Mesenchymal stem cell (in vitro differentiated cells and primary cell): ENCODE measurements around the gene GAGE12J.

Experiments used
- DNase-seq: peaks from one replicate; pipeline ENCODE4 v3.0.0-alpha.2; 2013
- H2AFZ ChIP-seq: one replicate; pipeline ENCODE4 v1.6.1; 2013; ENCODE audit warnings: low read depth, mild to moderate bottlenecking, control low read depth, inconsistent platforms, low read length, moderate library complexity
- H2AK5ac ChIP-seq: 2 replicates; pipeline ENCODE4 v1.6.1; 2013; ENCODE audit warnings: low read length, moderate library complexity, mild to moderate bottlenecking, inconsistent platforms; ENCODE audit not compliant: severe bottlenecking
- H2BK120ac ChIP-seq: one replicate; pipeline ENCODE4 v1.6.1; 2013; ENCODE audit warnings: low read depth, mild to moderate bottlenecking, inconsistent platforms, low read length, moderate library complexity
- H2BK12ac ChIP-seq, 2 experiments: one replicate each; pipeline ENCODE4 v1.6.1; 2013; ENCODE audit warnings: inconsistent platforms in 2 of 2, low read length in 2 of 2, mild to moderate bottlenecking in 2 of 2, moderate library complexity in 2 of 2, control low read depth in 1 of 2
- H2BK15ac ChIP-seq: one replicate; pipeline ENCODE4 v1.6.1; 2013; ENCODE audit warnings: mild to moderate bottlenecking, low read depth, inconsistent platforms; ENCODE audit not compliant: poor library complexity, severe bottlenecking
- H2BK5ac ChIP-seq: 2 replicates; pipeline ENCODE4 v1.6.1; 2013; ENCODE audit warnings: low read depth, mild to moderate bottlenecking, low read length, control low read depth, inconsistent platforms; ENCODE audit not compliant: poor library complexity, severe bottlenecking
- H3K14ac ChIP-seq, 2 experiments: one replicate each; pipeline ENCODE4 v1.6.1; 2013; ENCODE audit warnings: inconsistent platforms in 2 of 2, low read length in 2 of 2, control low read depth in 1 of 2, mild to moderate bottlenecking in 1 of 2, moderate library complexity in 1 of 2
- H3K18ac ChIP-seq, 2 experiments: one replicate each; pipeline ENCODE4 v1.6.1; 2013; ENCODE audit warnings: inconsistent platforms in 2 of 2, low read length in 2 of 2, control low read depth in 1 of 2, low read depth in 1 of 2, mild to moderate bottlenecking in 1 of 2
- H3K23ac ChIP-seq, 2 experiments: one replicate each; pipeline ENCODE4 v1.6.1; 2013; ENCODE audit warnings: inconsistent platforms in 2 of 2, low read length in 2 of 2, mild to moderate bottlenecking in 2 of 2, moderate library complexity in 2 of 2, control low read depth in 1 of 2
- H3K27ac ChIP-seq: 2 replicates; pipeline ENCODE4 v1.5.1; 2013; ENCODE audit warnings: mild to moderate bottlenecking, moderate library complexity, low read length, control low read depth, inconsistent platforms; ENCODE audit not compliant: poor library complexity, severe bottlenecking
- H3K27me3 ChIP-seq, 2 experiments: 2 replicates each; pipeline versions ENCODE4 v1.6.1 to v1.7.0; 2013; ENCODE audit warnings: low read length in 2 of 2, mild to moderate bottlenecking in 2 of 2, moderate library complexity in 2 of 2, control low read depth in 1 of 2, inconsistent platforms in 1 of 2; ENCODE audit not compliant: control insufficient read depth in 1 of 2, insufficient read depth in 1 of 2
- H3K36me3 ChIP-seq, 2 experiments: 2 replicates each; pipeline versions ENCODE4 v1.6.1 to v1.7.0; 2013; ENCODE audit warnings: low read length in 2 of 2, control low read depth in 1 of 2, inconsistent platforms in 1 of 2, low read depth in 1 of 2, mild to moderate bottlenecking in 1 of 2; ENCODE audit not compliant: insufficient read depth in 2 of 2, control insufficient read depth in 1 of 2
- H3K4ac ChIP-seq, 2 experiments: one replicate each; pipeline ENCODE4 v1.6.1; 2013; ENCODE audit warnings: inconsistent platforms in 2 of 2, low read length in 2 of 2, mild to moderate bottlenecking in 2 of 2, moderate library complexity in 2 of 2, control low read depth in 1 of 2, low read depth in 1 of 2
- H3K4me1 ChIP-seq: 2 replicates; pipeline ENCODE4 v1.6.1; 2013; ENCODE audit warnings: low read depth, low read length, control low read depth; ENCODE audit not compliant: control insufficient read depth, insufficient read depth
- H3K4me2 ChIP-seq: 2 replicates; pipeline ENCODE4 v1.6.1; 2013; ENCODE audit warnings: low read length, mild to moderate bottlenecking, inconsistent platforms; ENCODE audit not compliant: poor library complexity, severe bottlenecking
- H3K4me3 ChIP-seq, 2 experiments: 2 replicates each; pipeline versions ENCODE4 v1.5.1 to v1.7.0; 2013; ENCODE audit warnings: low read length in 2 of 2, mild to moderate bottlenecking in 2 of 2, control low read depth in 1 of 2, low read depth in 1 of 2; ENCODE audit not compliant: insufficient read depth in 1 of 2
- H3K79me1 ChIP-seq: replicated peaks from 2 replicates; pipeline ENCODE4 v1.6.1; 2013; ENCODE audit warnings: mild to moderate bottlenecking, control low read depth, low read length, inconsistent platforms; ENCODE audit not compliant: poor library complexity, severe bottlenecking
- H3K9ac ChIP-seq: 2 replicates; pipeline ENCODE4 v1.7.0; 2013; ENCODE audit warnings: mild to moderate bottlenecking, low read length, moderate library complexity
- H3K9me3 ChIP-seq: 2 replicates; pipeline ENCODE4 v1.7.0; 2013; ENCODE audit warnings: mild to moderate bottlenecking, low read length; ENCODE audit not compliant: control insufficient read depth
- H4K8ac ChIP-seq: one replicate; pipeline ENCODE4 v1.6.1; 2013; ENCODE audit warnings: inconsistent platforms, mild to moderate bottlenecking, low read length, moderate library complexity
- H4K91ac ChIP-seq: one replicate; pipeline ENCODE4 v1.6.1; 2013; ENCODE audit warnings: mild to moderate bottlenecking, low read length, inconsistent platforms
- WGBS: methylation state at CpG from one replicate; pipeline ENCODE4 v1.1.7; 2013; ENCODE audit warnings: mixed read lengths; 5-methylcytosine and 5-hydroxymethylcytosine counted together

Gene GAGE12J

GRCh38 chrX:49284212-49284611 lies 37.6 kb upstream of the GAGE12J start:
- Histone ChIP-seq H2AFZ (no peak overlapping the region), H3K14ac (no peak overlapping the region), H3K4me1 (peaks cover 1% of the 10 kb centered on the region), H4K8ac (no peak overlapping the region), H2BK15ac (no peak overlapping the region), H2BK120ac (no peak overlapping the region), H3K4me3 (no peak overlapping the region), H2BK5ac (no peak overlapping the region), H3K23ac (no peak overlapping the region), H3K9me3 (no peaks in the 10 kb centered on the region), H3K79me1 (peaks cover 2% of the 10 kb centered on the region), H2BK12ac (no peak overlapping the region), H3K4ac (no peak overlapping the region), H4K91ac (no peak overlapping the region), H3K27me3 (peaks cover 0 to 26% of the 10 kb centered on the region in 2 experiments), H3K36me3 (peaks cover 3 to 11% of the 10 kb centered on the region in 2 experiments), H3K18ac (no peak overlapping the region), H3K9ac (no peak overlapping the region), H3K27ac (no peak overlapping the region), H2AK5ac (no peak overlapping the region), H3K4me2 (no peak overlapping the region)
- no peak for DNase-seq
- WGBS: 96% methylated on average over 3 of the region's 3 CpGs

- Histone ChIP-seq H3K4ac (no peak overlapping the region), H3K4me1 (peaks cover 1% of the 10 kb centered on the region), H3K79me1 (no peaks in the 10 kb centered on the region), H4K91ac (no peak overlapping the region), H2AFZ (no peak overlapping the region), H2BK120ac (no peak overlapping the region), H3K27me3 (peaks cover 0 to 30% of the 10 kb centered on the region in 2 experiments), H4K8ac (no peak overlapping the region), H3K36me3 (peaks cover 3 to 11% of the 10 kb centered on the region in 2 experiments), H3K23ac (no peak overlapping the region), H2BK5ac (no peak overlapping the region), H3K4me3 (no peak overlapping the region), H2BK15ac (no peak overlapping the region), H3K14ac (no peak overlapping the region), H3K27ac (no peak overlapping the region), H3K9me3 (no peaks in the 10 kb centered on the region), H2BK12ac (no peak overlapping the region), H3K9ac (no peak overlapping the region), H3K18ac (no peak overlapping the region), H2AK5ac (no peak overlapping the region), H3K4me2 (no peak overlapping the region)
- no peak for DNase-seq
- WGBS: 96% methylated on average over 14 of the region's 18 CpGs
These were observed 35.7 kb upstream of the GAGE12J start for GRCh38 chrX:49286136-49286535.

- H3K23ac ChIP-seq: no peak overlapping the region
- 98% methylated on average over 4 of the region's 4 CpGs for WGBS
- H2AFZ ChIP-seq: no peak overlapping the region
- no peak overlapping the region for H2BK12ac ChIP-seq
- H3K79me1 ChIP-seq: no peaks in the 10 kb centered on the region
- no peaks in the 10 kb centered on the region for H3K9me3 ChIP-seq
- H3K4me1 ChIP-seq: peaks cover 1% of the 10 kb centered on the region
- no peak overlapping the region for H2AK5ac ChIP-seq
- H3K4me3 ChIP-seq: no peak overlapping the region
- H3K4me2 ChIP-seq: no peak overlapping the region
- no peak overlapping the region for H3K9ac ChIP-seq
- H3K36me3 ChIP-seq: peaks cover 3 to 11% of the 10 kb centered on the region in 2 experiments
- no peak overlapping the region for H4K8ac ChIP-seq
- no peak overlapping the region for H3K14ac ChIP-seq
- no peak overlapping the region for H3K27ac ChIP-seq
- no peak overlapping the region for H4K91ac ChIP-seq
- H3K27me3 ChIP-seq: peaks cover 0 to 32% of the 10 kb centered on the region in 2 experiments
- no peak overlapping the region for H2BK5ac ChIP-seq
- H2BK120ac ChIP-seq: no peak overlapping the region
- no peak overlapping the region for H3K4ac ChIP-seq
- H3K18ac ChIP-seq: no peak overlapping the region
- H2BK15ac ChIP-seq: no peak overlapping the region
- no peak for DNase-seq
These were observed 35.3 kb upstream of the GAGE12J start for GRCh38 chrX:49286581-49286980.

GRCh38 chrX:49287665-49288064 lies 34.2 kb upstream of the GAGE12J start:
- no peak overlapping the region for H2BK12ac ChIP-seq
- H3K23ac ChIP-seq: no peak overlapping the region
- H3K4me2 ChIP-seq: no peak overlapping the region
- no peak overlapping the region for H3K14ac ChIP-seq
- H2AFZ ChIP-seq: no peak overlapping the region
- H3K36me3 ChIP-seq: peaks cover 3 to 11% of the 10 kb centered on the region in 2 experiments
- H3K79me1 ChIP-seq: no peaks in the 10 kb centered on the region
- H2BK5ac ChIP-seq: no peak overlapping the region
- no peak overlapping the region for H4K91ac ChIP-seq
- 94% methylated on average over 1 of the region's 1 CpG for WGBS
- no peak overlapping the region for H3K4ac ChIP-seq
- no peak overlapping the region for H3K9ac ChIP-seq
- no peaks in the 10 kb centered on the region for H3K4me1 ChIP-seq
- H2BK120ac ChIP-seq: no peak overlapping the region
- H3K18ac ChIP-seq: no peak overlapping the region
- no peak overlapping the region for H2AK5ac ChIP-seq
- H3K9me3 ChIP-seq: no peaks in the 10 kb centered on the region
- H2BK15ac ChIP-seq: no peak overlapping the region
- H3K4me3 ChIP-seq: no peak overlapping the region
- H3K27ac ChIP-seq: no peak overlapping the region
- DNase-seq: no peak
- peaks cover 0 to 30% of the 10 kb centered on the region in 2 experiments for H3K27me3 ChIP-seq
- H4K8ac ChIP-seq: no peak overlapping the region
